K562 (cell line): ENCODE measurements around the gene STUB1. TPM values are rescaled to one million over a fixed set of nuclear protein-coding genes. Genes with fewer than 3 reads are reported as not detected.

ENCODE experiments used
- DNMT1 ChIP-seq: fragments of 450-650 bp; IDR thresholded peaks from 2 replicates; pipeline ENCODE4 v1.6.1; 2016; ENCODE audit warnings: antibody characterized with exemption, mild to moderate bottlenecking
- GABPB2 ChIP-seq: fragments of 250-450 bp; sonication (Bioruptor Pico); conservative IDR thresholded peaks from 2 replicates; pipeline ENCODE4 v1.5.1; 2021; ENCODE audit warnings: mild to moderate bottlenecking
- MECOM ChIP-seq: fragments of 250-450 bp; sonication (Bioruptor Pico); IDR thresholded peaks from 2 replicates; pipeline ENCODE4 v1.8.0; 2022; ENCODE audit warnings: inconsistent platforms
- MTA2 ChIP-seq: fragments of 450-650 bp; IDR thresholded peaks from 2 replicates; pipeline ENCODE4 v1.6.1; 2016; ENCODE audit warnings: low read depth
- OTX1 ChIP-seq: fragments of 450-650 bp; formaldehyde crosslinking; IDR thresholded peaks from 2 replicates; pipeline ENCODE4 v1.4.0; 2022; ENCODE audit warnings: mild to moderate bottlenecking
- PCBP1 ChIP-seq: fragments of 200-400 bp; formaldehyde crosslinking; IDR thresholded peaks from 2 replicates; pipeline ENCODE4 v1.6.1; 2018; ENCODE audit warnings: mild to moderate bottlenecking, low read depth, low read length; ENCODE audit not compliant: poor library complexity, severe bottlenecking
- PURB ChIP-seq: sonication (generic); formaldehyde crosslinking; IDR thresholded peaks from 2 replicates; pipeline ENCODE4 v1.9.0; 2021; ENCODE audit warnings: low read depth, mild to moderate bottlenecking, missing genetic modification reagents
- RAD21 ChIP-seq, 2 experiments: fragments of 250-450 bp in 1 of 2; fragments of 450-650 bp in 1 of 2; sonication (Bioruptor Pico) in 1 of 2; formaldehyde crosslinking in 1 of 2; IDR thresholded peaks in 1 of 2; conservative IDR thresholded peaks in 1 of 2; 2 replicates each; pipeline versions ENCODE4 v1.4.0 to v1.8.0; 2020 to 2022; ENCODE audit warnings: mild to moderate bottlenecking in 2 of 2, moderate library complexity in 1 of 2
- RCOR1 ChIP-seq, 2 experiments: IDR thresholded peaks; 2 replicates each; pipeline ENCODE4 v1.6.1; 2012; ENCODE audit warnings: low read depth in 2 of 2, low read length in 2 of 2, borderline replicate concordance in 1 of 2, improper control_type of control experiment in 1 of 2
- SIN3A ChIP-seq, 2 experiments: fragments of 150-350 bp in 1 of 2; IDR thresholded peaks; 2 replicates each; pipeline ENCODE4 v1.6.1; 2011 to 2016; ENCODE audit warnings: borderline replicate concordance in 2 of 2, low read depth in 2 of 2, low read length in 2 of 2, mild to moderate bottlenecking in 2 of 2, moderate library complexity in 2 of 2; ENCODE audit not compliant: control insufficient read depth in 1 of 2
- SNIP1 ChIP-seq: fragments of 450-650 bp; IDR thresholded peaks from 2 replicates; pipeline ENCODE4 v1.7.1; 2017; ENCODE audit warnings: low read depth, mild to moderate bottlenecking
- TAF15 ChIP-seq: fragments of 200-400 bp; formaldehyde crosslinking; IDR thresholded peaks from 2 replicates; pipeline ENCODE4 v1.6.1; 2017; ENCODE audit warnings: mild to moderate bottlenecking, low read depth, low read length, moderate library complexity
- YY1 ChIP-seq, 3 experiments: IDR thresholded peaks; 2 replicates each; pipeline ENCODE4 v1.6.1; 2011; ENCODE audit warnings: low read length in 2 of 3, mild to moderate bottlenecking in 2 of 3, moderate library complexity in 2 of 3, borderline replicate concordance in 1 of 3, control low read depth in 1 of 3, low read depth in 1 of 3; ENCODE audit not compliant: insufficient read depth in 3 of 3, insufficient replicate concordance in 2 of 3, control insufficient read depth in 1 of 3, insufficient read length in 1 of 3; ENCODE audit errors: extremely low read depth in 1 of 3
- ZNF23 ChIP-seq: fragments of 250-450 bp; sonication (Bioruptor Pico); IDR thresholded peaks from 2 replicates; pipeline ENCODE4 v1.4.0; 2020; ENCODE audit warnings: mild to moderate bottlenecking
- polyA plus RNA-seq, 8 experiments: library from polyadenylated mRNA; depleted of rRNA in 4 of 8; stranded (reverse) in 5 of 8; unstranded in 3 of 8; fragments of >200 nt; fragmentation: Nextera tagmentation in 2 of 8; fragmentation: Illumina TruSeq in 1 of 8; extraction: Ambion mirVana in 2 of 8; extraction: Trizol in 1 of 8; gene quantifications; 2 replicates each; pipeline versions ENCODE4 v1.2.1 to v1.2.3, GENCODE V29; 2011 to 2014; ENCODE audit warnings: inconsistent platforms in 1 of 8, missing spikeins in 1 of 8
- total RNA-seq, 7 experiments: library from RNA; depleted of rRNA in 6 of 7; stranded (reverse); fragments of >200 nt in 6 of 7; fragmentation: Illumina TruSeq in 2 of 7; extraction: Trizol in 2 of 7; gene quantifications; 2 replicates each; pipeline versions ENCODE4 v1.2.1 to v1.2.3, GENCODE V29; 2011 to 2021; ENCODE audit warnings: low replicate concordance in 1 of 7
- TF ChIP-seq, protein P1 (sequence below), 3 experiments: fragments of 200-800 bp in 1 of 3; sonication (Bioruptor generic) in 1 of 3; sonication (generic) in 1 of 3; formaldehyde crosslinking in 1 of 3; IDR thresholded peaks; 2 replicates each; pipeline versions ENCODE4 v1.6.1 to v1.8.0; 2016 to 2022; ENCODE audit warnings: mild to moderate bottlenecking in 2 of 3, missing compliant biosample characterization in 2 of 3, missing genetic modification characterization in 2 of 3, missing genetic modification reagents in 1 of 3
- TF ChIP-seq, protein P2 (sequence below): fragments of 450-650 bp; formaldehyde crosslinking; IDR thresholded peaks from 2 replicates; pipeline ENCODE4 v1.4.0; 2022; ENCODE audit warnings: missing genetic modification characterization
- TF ChIP-seq, protein P3 (sequence below): sonication (generic); formaldehyde crosslinking; IDR thresholded peaks from 2 replicates; pipeline ENCODE4 v1.5.0; 2020; ENCODE audit warnings: missing genetic modification reagents
- TF ChIP-seq, protein P4 (sequence below), 2 experiments: IDR thresholded peaks; 2 replicates each; pipeline ENCODE4 v1.6.1; 2011; ENCODE audit warnings: borderline replicate concordance in 1 of 2, control low read depth in 1 of 2, low read depth in 1 of 2, low read length in 1 of 2, mild to moderate bottlenecking in 1 of 2, mixed read lengths in 1 of 2, moderate library complexity in 1 of 2; ENCODE audit not compliant: insufficient read depth in 1 of 2, insufficient read length in 1 of 2, poor library complexity in 1 of 2, severe bottlenecking in 1 of 2; ENCODE audit errors: extremely low read depth in 1 of 2
- TF ChIP-seq, protein P5 (sequence below): fragments of 250-450 bp; sonication (Bioruptor Pico); IDR thresholded peaks from 2 replicates; pipeline ENCODE4 v1.8.0; 2021; ENCODE audit warnings: moderate library complexity, mild to moderate bottlenecking, inconsistent platforms

Gene STUB1
- total and polyA plus RNA-seq, 9 of the 15 experiments (the other 6 are each of a cell fraction or from before 2014, with no cell fraction given), result 10.6 to 251 (median 152) TPM

DNA sequence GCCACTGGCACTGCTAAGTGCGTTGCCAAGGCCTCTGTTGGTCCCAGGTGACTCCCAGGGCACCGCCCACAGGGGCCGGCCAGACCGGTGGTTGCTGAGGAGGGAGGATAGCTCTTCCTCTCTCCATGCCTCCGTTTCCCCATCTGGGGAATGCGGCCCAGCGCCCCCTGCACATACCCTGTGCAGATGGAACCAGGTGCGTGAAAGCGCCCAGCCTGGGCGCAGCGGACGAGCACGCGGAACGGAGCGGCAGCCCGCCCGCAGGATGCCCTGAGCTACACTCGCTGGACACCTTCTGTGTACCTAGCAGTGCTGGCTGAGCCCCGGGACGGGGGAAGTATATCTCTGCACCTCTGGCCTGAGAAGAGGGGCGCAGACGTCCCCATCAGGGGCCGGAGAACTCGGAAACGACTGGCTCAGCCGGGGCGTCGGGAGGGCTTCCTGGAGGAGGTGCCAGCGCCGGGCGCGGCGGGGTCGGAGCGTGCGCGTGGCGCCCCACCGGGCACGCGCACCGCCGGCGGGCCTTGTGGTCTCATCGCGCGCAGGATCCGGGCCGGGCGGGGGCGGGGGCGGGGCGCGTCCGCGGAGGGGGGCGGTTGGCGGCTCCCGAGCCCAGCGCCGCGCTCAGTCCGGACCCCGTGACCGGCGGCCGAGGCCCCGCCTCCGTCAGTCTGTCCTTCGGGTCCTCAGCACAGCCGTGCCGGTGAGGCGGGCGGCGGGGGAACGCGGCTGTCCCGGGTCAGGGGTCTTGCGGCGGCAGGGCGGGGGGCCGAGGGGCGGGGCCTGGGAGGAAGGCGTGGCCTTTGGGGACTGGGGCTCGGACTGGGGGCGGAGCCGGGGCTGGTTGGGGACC, 46.5 kb downstream of the STUB1 start, which contains the start of the genes CCDC78 and HAGHL (continued):
- TF ChIP-seq, protein P1, sequence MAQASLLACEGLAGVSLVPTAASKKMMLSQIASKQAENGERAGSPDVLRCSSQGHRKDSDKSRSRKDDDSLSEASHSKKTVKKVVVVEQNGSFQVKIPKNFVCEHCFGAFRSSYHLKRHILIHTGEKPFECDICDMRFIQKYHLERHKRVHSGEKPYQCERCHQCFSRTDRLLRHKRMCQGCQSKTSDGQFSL (CRISPR knock-in tag; IDR thresholded peaks at IDR 0.05), result no peak
- TF ChIP-seq, protein P1 (tag; IDR thresholded peaks at IDR 0.05), result no peak
- TF ChIP-seq, protein P2, sequence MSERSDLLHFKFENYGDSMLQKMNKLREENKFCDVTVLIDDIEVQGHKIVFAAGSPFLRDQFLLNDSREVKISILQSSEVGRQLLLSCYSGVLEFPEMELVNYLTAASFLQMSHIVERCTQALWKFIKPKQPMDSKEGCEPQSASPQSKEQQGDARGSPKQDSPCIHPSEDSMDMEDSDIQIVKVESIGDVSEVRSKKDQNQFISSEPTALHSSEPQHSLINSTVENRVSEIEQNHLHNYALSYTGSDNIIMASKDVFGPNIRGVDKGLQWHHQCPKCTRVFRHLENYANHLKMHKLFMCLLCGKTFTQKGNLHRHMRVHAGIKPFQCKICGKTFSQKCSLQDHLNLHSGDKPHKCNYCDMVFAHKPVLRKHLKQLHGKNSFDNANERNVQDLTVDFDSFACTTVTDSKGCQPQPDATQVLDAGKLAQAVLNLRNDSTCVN (CRISPR knock-in tag), result no peak
- TF ChIP-seq SIN3A (IDR thresholded peaks at IDR 0.05; ENCODE audit: borderline replicate concordance in 2 of 2, control insufficient read depth in 1 of 2, low read depth in 2 of 2, low read length in 2 of 2) (peak in 1 of 2 experiments; percentile 21; a peak in 1 of 4 replicates), ZNF23 (no peak), TAF15 (peak; percentile 72; the same call in 1 of the 2 replicates), YY1 (IDR thresholded peaks at IDR 0.05; ENCODE audit: borderline replicate concordance in 1 of 3, control insufficient read depth in 1 of 3, extremely low read depth in 1 of 3, insufficient read depth in 3 of 3, insufficient read length in 1 of 3, insufficient replicate concordance in 2 of 3, low read depth in 1 of 3, low read length in 2 of 3) (peak in 1 of 3 experiments; percentile 12), RAD21 (CRISPR knock-in tag; conservative IDR thresholded peaks at IDR 0.05 in 1 of 2, IDR thresholded peaks at IDR 0.05 in 1 of 2) (no peak), PURB (CRISPR knock-in tag) (no peak), RCOR1 (IDR thresholded peaks at IDR 0.05; ENCODE audit: borderline replicate concordance in 1 of 2, low read depth in 2 of 2, low read length in 2 of 2) (peak; percentile 61 to 69; a peak in 3 of 4 replicates), GABPB2 (CRISPR knock-in tag) (no peak), MECOM (no peak), MTA2 (no peak), OTX1 (no peak), DNMT1 (no peak), SNIP1 (no peak), PCBP1 (peak; percentile 52)
- TF ChIP-seq, protein P3, sequence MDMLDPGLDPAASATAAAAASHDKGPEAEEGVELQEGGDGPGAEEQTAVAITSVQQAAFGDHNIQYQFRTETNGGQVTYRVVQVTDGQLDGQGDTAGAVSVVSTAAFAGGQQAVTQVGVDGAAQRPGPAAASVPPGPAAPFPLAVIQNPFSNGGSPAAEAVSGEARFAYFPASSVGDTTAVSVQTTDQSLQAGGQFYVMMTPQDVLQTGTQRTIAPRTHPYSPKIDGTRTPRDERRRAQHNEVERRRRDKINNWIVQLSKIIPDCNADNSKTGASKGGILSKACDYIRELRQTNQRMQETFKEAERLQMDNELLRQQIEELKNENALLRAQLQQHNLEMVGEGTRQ (CRISPR knock-in tag), result peak; percentile 53
- TF ChIP-seq, protein P4, sequence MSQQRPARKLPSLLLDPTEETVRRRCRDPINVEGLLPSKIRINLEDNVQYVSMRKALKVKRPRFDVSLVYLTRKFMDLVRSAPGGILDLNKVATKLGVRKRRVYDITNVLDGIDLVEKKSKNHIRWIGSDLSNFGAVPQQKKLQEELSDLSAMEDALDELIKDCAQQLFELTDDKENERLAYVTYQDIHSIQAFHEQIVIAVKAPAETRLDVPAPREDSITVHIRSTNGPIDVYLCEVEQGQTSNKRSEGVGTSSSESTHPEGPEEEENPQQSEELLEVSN (IDR thresholded peaks at IDR 0.05; ENCODE audit: borderline replicate concordance in 1 of 2, extremely low read depth in 1 of 2, insufficient read depth in 1 of 2, insufficient read length in 1 of 2, low read depth in 1 of 2, low read length in 1 of 2, poor library complexity in 1 of 2, severe bottlenecking in 1 of 2), result peak; percentile 12 to 57
- TF ChIP-seq, protein P5, sequence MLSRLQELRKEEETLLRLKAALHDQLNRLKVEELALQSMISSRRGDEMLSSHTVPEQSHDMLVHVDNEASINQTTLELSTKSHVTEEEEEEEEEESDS (CRISPR knock-in tag), result no peak
